Duodenal mucosa (tissue), 2 donors: ENCODE results near the gene CASP12.

Experiments used
- H3K27ac ChIP-seq: one replicate; pipeline ENCODE4 v1.7.0; 2013; ENCODE audit warnings: low read depth, low read length
- H3K27me3 ChIP-seq, 2 donors: one replicate each; pipeline ENCODE4 v1.7.0; 2013; ENCODE audit warnings: low read length in 2 of 2, control low read depth in 1 of 2; ENCODE audit not compliant: insufficient read depth in 2 of 2, control insufficient read depth in 1 of 2
- H3K36me3 ChIP-seq, 2 donors: one replicate each; pipeline ENCODE4 v1.7.0; 2013; ENCODE audit warnings: low read length in 2 of 2, control low read depth in 1 of 2; ENCODE audit not compliant: insufficient read depth in 2 of 2, control insufficient read depth in 1 of 2
- H3K4me1 ChIP-seq, 2 donors: one replicate each; pipeline ENCODE4 v1.7.0; 2013; ENCODE audit warnings: low read length in 2 of 2, control low read depth in 1 of 2; ENCODE audit not compliant: insufficient read depth in 2 of 2, control insufficient read depth in 1 of 2
- H3K4me3 ChIP-seq, 2 donors: one replicate each; pipeline ENCODE4 v1.7.0; 2013; ENCODE audit warnings: low read length in 2 of 2, low read depth in 1 of 2
- H3K9ac ChIP-seq, 2 donors: one replicate each; pipeline ENCODE4 v1.7.0; 2013; ENCODE audit warnings: low read length in 2 of 2, low read depth in 1 of 2
- H3K9me3 ChIP-seq, 2 donors: one replicate each; pipeline ENCODE4 v1.7.0; 2013; ENCODE audit warnings: low read length in 2 of 2, control low read depth in 1 of 2; ENCODE audit not compliant: control insufficient read depth in 1 of 2

CASP12 gene

GRCh38 chr11:104892723-104893511 is 5.3 kb downstream of the CASP12 start:
- H3K27me3 ChIP-seq: no peaks in the 10 kb centered on the region
- no peaks in the 10 kb centered on the region for H3K36me3 ChIP-seq
- no peaks in the 10 kb centered on the region for H3K9me3 ChIP-seq
- H3K4me3 ChIP-seq: no peak overlapping the region
- no peak overlapping the region for H3K27ac ChIP-seq
- H3K4me1 ChIP-seq: peaks cover 0 to 3% of the 10 kb centered on the region in 2 donors
- no peak overlapping the region for H3K9ac ChIP-seq

- H3K36me3 ChIP-seq: no peaks in the 10 kb centered on the region
- H3K27me3 ChIP-seq: no peaks in the 10 kb centered on the region
Measured at GRCh38 chr11:104891135-104891534, 7.1 kb downstream of the CASP12 start.

GRCh38 chr11:104883342-104883741 is 14.9 kb downstream of the CASP12 start:
- Histone ChIP-seq H3K36me3 (no peaks in the 10 kb centered on the region), H3K4me3 (no peak overlapping the region), H3K9me3 (no peaks in the 10 kb centered on the region)

More at GRCh38 chr11:104891135-104891534, 7.1 kb downstream of the CASP12 start:
- no peak overlapping the region for H3K9ac ChIP-seq
- no peak overlapping the region for H3K4me3 ChIP-seq
- H3K4me1 ChIP-seq: peaks cover 0 to 3% of the 10 kb centered on the region in 2 donors
- H3K27ac ChIP-seq: no peak overlapping the region
- no peaks in the 10 kb centered on the region for H3K9me3 ChIP-seq

GRCh38 chr11:104881117-104881794 is 17.0 kb downstream of the CASP12 start:
- Histone ChIP-seq H3K4me1 (no peaks in the 10 kb centered on the region), H3K9ac (no peak overlapping the region), H3K27me3 (no peaks in the 10 kb centered on the region), H3K36me3 (no peaks in the 10 kb centered on the region), H3K4me3 (no peak overlapping the region), H3K27ac (no peak overlapping the region), H3K9me3 (no peaks in the 10 kb centered on the region)

More at GRCh38 chr11:104883342-104883741, 14.9 kb downstream of the CASP12 start:
- Histone ChIP-seq H3K27ac (no peak overlapping the region), H3K27me3 (no peaks in the 10 kb centered on the region), H3K4me1 (no peaks in the 10 kb centered on the region), H3K9ac (no peak overlapping the region)

- Histone ChIP-seq H3K27ac (no peak overlapping the region), H3K4me3 (no peak overlapping the region), H3K9me3 (no peaks in the 10 kb centered on the region), H3K4me1 (no peaks in the 10 kb centered on the region), H3K36me3 (no peaks in the 10 kb centered on the region), H3K27me3 (no peaks in the 10 kb centered on the region), H3K9ac (no peak overlapping the region)
Measured at GRCh38 chr11:104879514-104880190, 18.6 kb downstream of the CASP12 start.

GRCh38 chr11:104876861-104877431 is 21.3 kb downstream of the CASP12 start:
- H3K27ac ChIP-seq: no peak overlapping the region
- H3K9ac ChIP-seq: no peak overlapping the region
- no peaks in the 10 kb centered on the region for H3K36me3 ChIP-seq
- no peaks in the 10 kb centered on the region for H3K9me3 ChIP-seq
- no peaks in the 10 kb centered on the region for H3K27me3 ChIP-seq
- no peak overlapping the region for H3K4me3 ChIP-seq
- no peaks in the 10 kb centered on the region for H3K4me1 ChIP-seq

GRCh38 chr11:104876324-104876723 is 21.9 kb downstream of the CASP12 start:
- Histone ChIP-seq H3K4me3 (no peak overlapping the region), H3K36me3 (no peaks in the 10 kb centered on the region), H3K9ac (no peak overlapping the region), H3K4me1 (no peaks in the 10 kb centered on the region), H3K9me3 (no peaks in the 10 kb centered on the region), H3K27ac (no peak overlapping the region), H3K27me3 (no peaks in the 10 kb centered on the region)

GRCh38 chr11:104873252-104873651 is 25.0 kb downstream of the CASP12 start:
- H3K4me3 ChIP-seq: no peak overlapping the region
- no peaks in the 10 kb centered on the region for H3K27me3 ChIP-seq
- no peak overlapping the region for H3K27ac ChIP-seq
- H3K9ac ChIP-seq: no peak overlapping the region
- no peaks in the 10 kb centered on the region for H3K9me3 ChIP-seq
- H3K36me3 ChIP-seq: no peaks in the 10 kb centered on the region
- H3K4me1 ChIP-seq: no peaks in the 10 kb centered on the region

- Histone ChIP-seq H3K27ac (no peak overlapping the region), H3K9me3 (no peaks in the 10 kb centered on the region), H3K4me1 (no peaks in the 10 kb centered on the region), H3K27me3 (no peaks in the 10 kb centered on the region), H3K36me3 (no peaks in the 10 kb centered on the region), H3K4me3 (no peak overlapping the region), H3K9ac (no peak overlapping the region)
Measured at GRCh38 chr11:104872393-104872792, 25.9 kb downstream of the CASP12 start.

GRCh38 chr11:104870910-104871309 is 27.4 kb downstream of the CASP12 start:
- Histone ChIP-seq H3K27me3 (no peaks in the 10 kb centered on the region), H3K9me3 (no peaks in the 10 kb centered on the region), H3K36me3 (no peaks in the 10 kb centered on the region), H3K4me1 (no peaks in the 10 kb centered on the region), H3K9ac (no peak overlapping the region), H3K4me3 (no peak overlapping the region), H3K27ac (no peak overlapping the region)
